HepG2 (cell line): ENCODE measurements around the gene RPS2. TPM values are rescaled to one million over a fixed set of nuclear protein-coding genes. Genes with fewer than 3 reads are reported as not detected.
A peak's percentile ranks its signal among the peaks of the same experiment; 100 is the strongest.

Experiments
- AKAP8 ChIP-seq: sonication (generic); formaldehyde crosslinking; IDR thresholded peaks from 2 replicates; pipeline ENCODE4 v1.5.1; 2020; ENCODE audit warnings: mild to moderate bottlenecking, missing genetic modification reagents
- ELF3 ChIP-seq: IDR thresholded peaks from 2 replicates; pipeline ENCODE4 v1.6.1; 2016; ENCODE audit warnings: missing genetic modification reagents, missing compliant biosample characterization
- ETV6 ChIP-seq: sonication (generic); formaldehyde crosslinking; conservative IDR thresholded peaks from 2 replicates; pipeline ENCODE4 v1.4.0; 2020; ENCODE audit warnings: missing genetic modification reagents
- GATA4 ChIP-seq: sonication (generic); IDR thresholded peaks from 2 replicates; pipeline ENCODE4 v1.6.1; 2016; ENCODE audit warnings: antibody characterized with exemption, low read depth, borderline replicate concordance
- GTF2F1 ChIP-seq: fragments of 150-350 bp; IDR thresholded peaks from 2 replicates; pipeline ENCODE4 v1.6.1; 2014; ENCODE audit warnings: low read length
- JUND ChIP-seq: sonication (generic); formaldehyde crosslinking; IDR thresholded peaks from 2 replicates; pipeline ENCODE4 v1.8.0; 2022; ENCODE audit warnings: mild to moderate bottlenecking, missing genetic modification reagents
- POLR2A ChIP-seq, 2 experiments: IDR thresholded peaks; 2 replicates each; pipeline ENCODE4 v1.6.1; 2011; ENCODE audit warnings: low read depth in 2 of 2, low read length in 2 of 2, mild to moderate bottlenecking in 1 of 2, moderate library complexity in 1 of 2; ENCODE audit not compliant: insufficient read depth in 1 of 2
- PRPF4 ChIP-seq: fragments of 200-400 bp; formaldehyde crosslinking; IDR thresholded peaks from 2 replicates; pipeline ENCODE4 v1.6.1; 2016; ENCODE audit warnings: low read length, low read depth; ENCODE audit not compliant: poor library complexity, severe bottlenecking
- RARG ChIP-seq: sonication (generic); formaldehyde crosslinking; IDR thresholded peaks from 2 replicates; pipeline ENCODE4 v1.4.0; 2020; ENCODE audit warnings: low read depth, mild to moderate bottlenecking, missing genetic modification reagents
- RELA ChIP-seq: sonication (generic); formaldehyde crosslinking; IDR thresholded peaks from 2 replicates; pipeline ENCODE4 v1.4.0; 2020; ENCODE audit warnings: missing genetic modification reagents
- RFX1 ChIP-seq: fragments of 450-650 bp; IDR thresholded peaks from 2 replicates; pipeline ENCODE4 v1.6.1; 2017
- RFXAP ChIP-seq: sonication (generic); formaldehyde crosslinking; IDR thresholded peaks from 2 replicates; pipeline ENCODE4 v1.4.0; 2020; ENCODE audit warnings: missing genetic modification reagents, borderline replicate concordance
- SETDB1 ChIP-seq: sonication (generic); formaldehyde crosslinking; IDR thresholded peaks from 2 replicates; pipeline ENCODE4 v1.5.1; 2020; ENCODE audit warnings: missing genetic modification reagents, mild to moderate bottlenecking, borderline replicate concordance
- SP2 ChIP-seq: sonication (generic); formaldehyde crosslinking; IDR thresholded peaks from 2 replicates; pipeline ENCODE4 v1.5.1; 2020; ENCODE audit warnings: mild to moderate bottlenecking, missing genetic modification reagents
- SRSF1 ChIP-seq: fragments of 200-400 bp; formaldehyde crosslinking; optimal IDR thresholded peaks from 2 replicates; pipeline ENCODE3; 2017; ENCODE audit warnings: mild to moderate bottlenecking, low read depth, low read length, moderate library complexity
- ZBTB1 ChIP-seq: sonication (generic); formaldehyde crosslinking; IDR thresholded peaks from 2 replicates; pipeline ENCODE4 v1.4.0; 2020; ENCODE audit warnings: missing genetic modification reagents, borderline replicate concordance
- ZNF101 ChIP-seq: sonication (generic); formaldehyde crosslinking; IDR thresholded peaks from 2 replicates; pipeline ENCODE4 v1.4.0; 2020; ENCODE audit warnings: mild to moderate bottlenecking, low read depth, missing genetic modification reagents, borderline replicate concordance
- ZNF546 ChIP-seq: sonication (generic); formaldehyde crosslinking; conservative IDR thresholded peaks from 2 replicates; pipeline ENCODE4 v1.8.1; 2023; ENCODE audit warnings: mild to moderate bottlenecking, missing genetic modification reagents
- ZNF556 ChIP-seq: sonication (generic); formaldehyde crosslinking; IDR thresholded peaks from 2 replicates; pipeline ENCODE4 v1.4.0; 2020; ENCODE audit warnings: mild to moderate bottlenecking, missing genetic modification reagents, borderline replicate concordance
- polyA plus RNA-seq, 8 experiments: library from polyadenylated mRNA; depleted of rRNA in 3 of 8; stranded (reverse) in 7 of 8; unstranded in 1 of 8; fragments of >200 nt; fragmentation: Illumina TruSeq in 4 of 8; extraction: Trizol in 4 of 8; gene quantifications; 2 replicates each; pipeline versions ENCODE4 v1.2.1 to v1.2.3, GENCODE V29; 2011 to 2016; ENCODE audit warnings: low read depth in 4 of 8, missing spikeins in 1 of 8, mixed read lengths in 1 of 8; ENCODE audit not compliant: insufficient read depth in 1 of 8
- total RNA-seq, 5 experiments: library from RNA; depleted of rRNA; stranded (reverse); fragments of >200 nt; fragmentation: Illumina TruSeq; extraction: Trizol; gene quantifications; 2 replicates each; pipeline ENCODE4 v1.2.3, GENCODE V29; 2016; ENCODE audit warnings: low read depth in 1 of 5
- TF ChIP-seq, protein P1 (sequence below): sonication (generic); formaldehyde crosslinking; IDR thresholded peaks from 2 replicates; pipeline ENCODE4 v1.8.0; 2022; ENCODE audit warnings: mild to moderate bottlenecking, missing genetic modification reagents; ENCODE audit not compliant: insufficient replicate concordance
- TF ChIP-seq, protein P2 (sequence below): sonication (generic); formaldehyde crosslinking; IDR thresholded peaks from 2 replicates; pipeline ENCODE4 v1.4.0; 2020; ENCODE audit warnings: missing genetic modification reagents
- TF ChIP-seq, protein P3 (sequence below): sonication (generic); formaldehyde crosslinking; IDR thresholded peaks from 2 replicates; pipeline ENCODE4 v1.8.0; 2022; ENCODE audit warnings: missing genetic modification reagents, mild to moderate bottlenecking, inconsistent platforms, borderline replicate concordance
- TF ChIP-seq, protein P4 (sequence below): sonication (generic); formaldehyde crosslinking; IDR thresholded peaks from 2 replicates; pipeline ENCODE4; 2020; ENCODE audit warnings: missing genetic modification reagents, mild to moderate bottlenecking, borderline replicate concordance

RPS2 gene
- total and polyA plus RNA-seq, 2 of the 13 experiments (the other 11 are each of a cell fraction or from before 2014, with no cell fraction given), result 1,908 to 4,514 TPM

DNA sequence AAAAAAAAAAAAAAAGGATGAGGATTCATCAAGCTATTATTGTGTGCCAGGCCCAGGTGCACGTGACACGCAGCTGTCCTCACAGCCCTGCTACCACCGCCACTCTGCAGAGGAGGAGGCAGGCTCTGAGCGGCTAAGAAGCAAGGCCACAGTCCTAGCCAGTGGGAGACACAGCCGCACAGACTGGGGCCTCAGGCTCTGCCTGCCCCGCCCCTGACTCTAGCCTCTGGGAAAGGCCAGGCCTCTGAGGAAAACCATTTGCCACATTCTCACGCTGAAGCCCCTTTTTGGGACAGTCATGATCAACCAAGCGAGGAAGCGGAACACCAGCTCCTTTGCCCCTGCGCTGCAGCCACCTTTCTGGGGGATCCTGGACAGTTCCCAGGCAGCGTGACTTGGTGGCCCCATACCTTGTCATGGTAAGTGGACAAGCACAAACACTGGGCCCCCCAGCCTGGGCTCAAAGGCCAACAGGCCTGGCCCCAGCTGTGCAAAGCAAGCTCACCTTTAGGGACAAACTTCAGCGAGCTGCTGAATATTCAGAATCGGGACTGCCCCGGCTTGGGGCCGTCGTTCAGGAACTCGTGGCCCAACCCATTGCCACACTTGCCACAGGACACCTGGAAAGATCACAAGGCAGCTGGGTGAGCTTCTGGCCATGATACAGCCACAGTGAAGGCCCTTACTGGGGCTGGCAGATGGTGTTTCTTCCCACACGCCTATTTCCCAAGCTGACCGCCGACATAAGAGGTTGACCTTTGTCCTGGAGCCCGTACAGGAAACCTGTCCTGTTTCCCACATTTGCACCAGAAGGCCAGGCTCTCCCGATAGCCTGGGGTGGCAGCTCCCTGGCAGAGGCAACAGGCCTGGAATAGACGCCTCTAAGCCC is 24.1 kb downstream of the RPS2 start (continued):
- TF ChIP-seq, protein P1, sequence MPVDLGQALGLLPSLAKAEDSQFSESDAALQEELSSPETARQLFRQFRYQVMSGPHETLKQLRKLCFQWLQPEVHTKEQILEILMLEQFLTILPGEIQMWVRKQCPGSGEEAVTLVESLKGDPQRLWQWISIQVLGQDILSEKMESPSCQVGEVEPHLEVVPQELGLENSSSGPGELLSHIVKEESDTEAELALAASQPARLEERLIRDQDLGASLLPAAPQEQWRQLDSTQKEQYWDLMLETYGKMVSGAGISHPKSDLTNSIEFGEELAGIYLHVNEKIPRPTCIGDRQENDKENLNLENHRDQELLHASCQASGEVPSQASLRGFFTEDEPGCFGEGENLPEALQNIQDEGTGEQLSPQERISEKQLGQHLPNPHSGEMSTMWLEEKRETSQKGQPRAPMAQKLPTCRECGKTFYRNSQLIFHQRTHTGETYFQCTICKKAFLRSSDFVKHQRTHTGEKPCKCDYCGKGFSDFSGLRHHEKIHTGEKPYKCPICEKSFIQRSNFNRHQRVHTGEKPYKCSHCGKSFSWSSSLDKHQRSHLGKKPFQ (CRISPR knock-in tag), result no peak
- TF ChIP-seq PRPF4 (no peak), ZBTB1 (CRISPR knock-in tag) (no peak), ZNF556 (peak; percentile 74; the same call in 1 of the 2 replicates), ZNF546 (CRISPR knock-in tag) (0 out of 2 replicates have a peak, but pooled peaks have one; percentile 37), AKAP8 (peak; percentile 18; the same call in 1 of the 2 replicates), POLR2A (IDR thresholded peaks at IDR 0.05; ENCODE audit: insufficient read depth in 1 of 2, low read depth in 2 of 2, low read length in 2 of 2) (peak; percentile 61 to 74; a peak in 3 of 4 replicates), ELF3 (CRISPR knock-in tag) (no peak), ZNF101 (CRISPR knock-in tag) (no peak; the same call in 1 of the 2 replicates), ETV6 (CRISPR knock-in tag) (0 out of 2 replicates have a peak, but pooled peaks have one; percentile 31), RFX1 (no peak), RFXAP (0 out of 2 replicates have a peak, but pooled peaks have one; percentile 49), RARG (CRISPR knock-in tag) (no peak), JUND (CRISPR knock-in tag) (no peak), GTF2F1 (no peak), SRSF1 (peak; percentile 85), SETDB1 (CRISPR knock-in tag) (no peak), GATA4 (no peak), SP2 (no peak; the same call in 1 of the 2 replicates), RELA (CRISPR knock-in tag) (0 out of 2 replicates have a peak, but pooled peaks have one; percentile 6)
- TF ChIP-seq, protein P2, sequence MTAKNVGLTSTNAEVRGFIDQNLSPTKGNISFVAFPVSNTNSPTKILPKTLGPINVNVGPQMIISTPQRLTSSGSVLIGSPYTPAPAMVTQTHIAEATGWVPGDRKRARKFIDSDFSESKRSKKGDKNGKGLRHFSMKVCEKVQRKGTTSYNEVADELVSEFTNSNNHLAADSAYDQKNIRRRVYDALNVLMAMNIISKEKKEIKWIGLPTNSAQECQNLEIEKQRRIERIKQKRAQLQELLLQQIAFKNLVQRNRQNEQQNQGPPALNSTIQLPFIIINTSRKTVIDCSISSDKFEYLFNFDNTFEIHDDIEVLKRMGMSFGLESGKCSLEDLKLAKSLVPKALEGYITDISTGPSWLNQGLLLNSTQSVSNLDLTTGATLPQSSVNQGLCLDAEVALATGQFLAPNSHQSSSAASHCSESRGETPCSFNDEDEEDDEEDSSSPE, result peak; percentile 35
- TF ChIP-seq, protein P3, sequence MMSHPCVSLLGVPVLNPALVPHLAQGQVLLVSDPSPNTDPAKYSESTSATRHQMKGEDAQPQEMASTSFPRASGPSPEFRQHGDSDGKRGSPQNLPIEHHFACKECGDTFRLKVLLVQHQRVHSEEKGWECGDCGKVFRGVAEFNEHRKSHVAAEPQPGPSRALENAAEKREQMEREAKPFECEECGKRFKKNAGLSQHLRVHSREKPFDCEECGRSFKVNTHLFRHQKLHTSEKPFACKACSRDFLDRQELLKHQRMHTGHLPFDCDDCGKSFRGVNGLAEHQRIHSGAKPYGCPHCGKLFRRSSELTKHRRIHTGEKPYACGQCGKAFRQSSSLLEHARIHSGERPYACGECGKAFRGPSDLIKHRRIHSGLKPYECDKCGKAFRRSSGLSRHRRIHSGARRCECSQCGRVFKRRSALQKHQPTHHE (CRISPR knock-in tag), result no peak
- TF ChIP-seq, protein P4, sequence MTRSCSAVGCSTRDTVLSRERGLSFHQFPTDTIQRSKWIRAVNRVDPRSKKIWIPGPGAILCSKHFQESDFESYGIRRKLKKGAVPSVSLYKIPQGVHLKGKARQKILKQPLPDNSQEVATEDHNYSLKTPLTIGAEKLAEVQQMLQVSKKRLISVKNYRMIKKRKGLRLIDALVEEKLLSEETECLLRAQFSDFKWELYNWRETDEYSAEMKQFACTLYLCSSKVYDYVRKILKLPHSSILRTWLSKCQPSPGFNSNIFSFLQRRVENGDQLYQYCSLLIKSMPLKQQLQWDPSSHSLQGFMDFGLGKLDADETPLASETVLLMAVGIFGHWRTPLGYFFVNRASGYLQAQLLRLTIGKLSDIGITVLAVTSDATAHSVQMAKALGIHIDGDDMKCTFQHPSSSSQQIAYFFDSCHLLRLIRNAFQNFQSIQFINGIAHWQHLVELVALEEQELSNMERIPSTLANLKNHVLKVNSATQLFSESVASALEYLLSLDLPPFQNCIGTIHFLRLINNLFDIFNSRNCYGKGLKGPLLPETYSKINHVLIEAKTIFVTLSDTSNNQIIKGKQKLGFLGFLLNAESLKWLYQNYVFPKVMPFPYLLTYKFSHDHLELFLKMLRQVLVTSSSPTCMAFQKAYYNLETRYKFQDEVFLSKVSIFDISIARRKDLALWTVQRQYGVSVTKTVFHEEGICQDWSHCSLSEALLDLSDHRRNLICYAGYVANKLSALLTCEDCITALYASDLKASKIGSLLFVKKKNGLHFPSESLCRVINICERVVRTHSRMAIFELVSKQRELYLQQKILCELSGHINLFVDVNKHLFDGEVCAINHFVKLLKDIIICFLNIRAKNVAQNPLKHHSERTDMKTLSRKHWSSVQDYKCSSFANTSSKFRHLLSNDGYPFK (CRISPR knock-in tag), result 0 out of 2 replicates have a peak, but pooled peaks have one; percentile 9
